Fibroblast of skin of left biceps (primary cell): ENCODE data around the gene RAB11A.

Experiments used
- DNase-seq, 2 experiments: peaks; one replicate each; pipeline ENCODE4 v3.0.0-alpha.2; 2013; ENCODE audit warnings: low read depth in 2 of 2

The RAB11A gene

DNA sequence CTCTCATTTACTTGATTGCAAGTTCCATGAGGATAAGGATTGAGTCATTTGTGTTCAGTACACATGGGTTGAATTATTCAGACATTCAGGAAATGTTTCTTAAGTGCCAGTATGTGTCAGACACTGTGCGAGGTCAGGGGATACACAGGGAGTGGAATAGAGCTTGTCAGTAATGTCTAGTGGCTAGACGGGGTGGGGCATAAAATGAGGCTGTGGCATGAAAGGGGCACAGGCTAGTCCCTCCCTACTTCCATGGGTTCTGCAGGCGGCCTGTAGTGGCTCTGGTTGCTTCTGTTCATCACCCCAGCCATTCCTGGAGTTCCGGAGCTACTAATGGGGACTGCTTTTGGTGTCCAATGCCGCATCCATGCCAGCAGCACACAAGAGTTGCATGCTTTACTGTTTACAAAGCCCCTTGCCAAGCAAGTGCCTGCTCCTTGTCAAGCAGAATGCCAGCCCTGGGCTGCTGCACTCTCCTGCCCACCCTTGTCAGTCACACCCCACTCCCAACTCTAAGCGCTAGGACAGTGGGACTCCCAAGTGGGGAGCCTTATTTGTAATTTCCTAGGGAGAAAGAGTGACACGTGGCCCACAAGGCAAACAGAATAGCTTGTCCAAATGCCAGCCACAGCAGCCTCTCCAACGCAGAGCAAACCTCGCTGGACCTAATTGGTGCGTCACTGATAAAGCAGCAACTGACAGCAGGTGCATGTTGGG lies 70.8 kb downstream of the RAB11A start:
- DNase-seq: peak; percentile 67 to 71

GRCh38 chr15:65940618-65940909 lies 71.3 kb downstream of the RAB11A start:
- no peak for DNase-seq
